Stimulated activated CD8-positive, alpha-beta memory T cell treated with anti-CD3 and anti-CD28 coated beads, Interleukin-4, amount 100 ng/mL, for 24 hours (primary cell): ENCODE results near the gene KSR1.

Experiments used
- DNase-seq: peaks from one replicate; pipeline ENCODE4 v3.0.0-alpha.2; 2020; ENCODE audit warnings: low read depth

The KSR1 gene

GRCh38 chr17:27590864-27591263 is 134.6 kb downstream of the KSR1 start:
- no peak for DNase-seq

GRCh38 chr17:27591986-27592385 is 135.7 kb downstream of the KSR1 start:
- no peak for DNase-seq

- DNase-seq = no peak
Measured at GRCh38 chr17:27593232-27593856, 137.1 kb downstream of the KSR1 start.

- DNase-seq = no peak
Measured at GRCh38 chr17:27593857-27594255, 137.6 kb downstream of the KSR1 start.

GRCh38 chr17:27595208-27595607 is 139.0 kb downstream of the KSR1 start:
- DNase-seq = no peak

- DNase-seq = no peak
Measured at GRCh38 chr17:27596096-27596495, 139.8 kb downstream of the KSR1 start.

- DNase-seq = no peak
Measured at GRCh38 chr17:27596566-27597187, 140.4 kb downstream of the KSR1 start.

GRCh38 chr17:27597188-27597580 is 140.9 kb downstream of the KSR1 start:
- no peak for DNase-seq

- no peak for DNase-seq
Measured at GRCh38 chr17:27597783-27598320, 141.6 kb downstream of the KSR1 start.

GRCh38 chr17:27598337-27599050 is 142.2 kb downstream of the KSR1 start:
- DNase-seq = no peak

- no peak for DNase-seq
Measured at GRCh38 chr17:27600471-27600870, 144.2 kb downstream of the KSR1 start.

GRCh38 chr17:27601069-27601974 is 145.1 kb downstream of the KSR1 start:
- peak; percentile 64 for DNase-seq

- no peak for DNase-seq
Measured at GRCh38 chr17:27601975-27602302, 145.7 kb downstream of the KSR1 start.

- DNase-seq = peak; percentile 52
Measured at GRCh38 chr17:27602721-27603420, 146.6 kb downstream of the KSR1 start.

- no peak for DNase-seq
Measured at GRCh38 chr17:27603421-27603770, 147.1 kb downstream of the KSR1 start.

GRCh38 chr17:27603880-27604794 is 147.9 kb downstream of the KSR1 start:
- no peak for DNase-seq

- no peak for DNase-seq
Measured at GRCh38 chr17:27605409-27605808, 149.2 kb downstream of the KSR1 start.

GRCh38 chr17:27607521-27608091 is 151.4 kb downstream of the KSR1 start:
- DNase-seq = no peak

GRCh38 chr17:27608328-27609230 is 152.3 kb downstream of the KSR1 start:
- no peak for DNase-seq
